Endothelial cell of umbilical vein (primary cell): ENCODE measurements around the gene SMIM27. TPM values are rescaled to one million over a fixed set of nuclear protein-coding genes. Genes with fewer than 3 reads are reported as not detected.

ENCODE experiments used
- BruUV-seq: library from RNA; stranded (reverse); fragments of 400-500 nt; replicated peaks from 2 replicates; lab custom pipeline; 2021; lab: Mats Ljungman, UMichigan
- CTCF ChIA-PET: fragments of 300-600, 350-600 bp; sonication (Branson Sonifier 250); formaldehyde crosslinking; loops from one replicate; lab custom pipeline; 2021; ENCODE audit warnings: antibody characterized with exemption, inconsistent platforms; lab: Charles Lee
- POLR2A ChIA-PET: fragments of 300-600, 350-600 bp; sonication (Branson Sonifier 250); formaldehyde crosslinking; loops from one replicate; lab custom pipeline; 2021; ENCODE audit warnings: antibody characterized with exemption, inconsistent platforms; lab: Charles Lee
- DNase-seq: peaks from one replicate; pipeline ENCODE4 v3.0.0-alpha.2; 2011; ENCODE audit warnings: low read depth, low spot score
- FAIRE-seq: peaks from 2 replicates; lab custom pipeline; 2011; peaks lifted over from hg19 to GRCh38; lab: Jason Lieb, UNC
- H2AFZ ChIP-seq: 2 replicates; pipeline ENCODE4 v1.6.0; 2012; ENCODE audit warnings: low read depth, low read length, control low read depth, inconsistent platforms
- H3K27ac ChIP-seq: 2 replicates; pipeline ENCODE4 v1.5.1; 2011; ENCODE audit warnings: low read depth, mild to moderate bottlenecking, control low read depth, low read length, moderate library complexity; ENCODE audit not compliant: insufficient read depth
- H3K27me3 ChIP-seq, 2 experiments: 2 replicates each; pipeline versions ENCODE4 v1.6.0 to v1.6.1; 2011; ENCODE audit warnings: low read length in 2 of 2, mixed read lengths in 1 of 2; ENCODE audit not compliant: control insufficient read depth in 2 of 2, insufficient read depth in 2 of 2
- H3K36me3 ChIP-seq, 2 experiments: 2 replicates in 1 of 2; 3 replicates in 1 of 2; pipeline ENCODE4 v1.5.1; 2011; ENCODE audit warnings: low read length in 2 of 2, mild to moderate bottlenecking in 1 of 2, moderate library complexity in 1 of 2; ENCODE audit not compliant: control insufficient read depth in 2 of 2, insufficient read depth in 2 of 2; ENCODE audit errors: extremely low read depth in 1 of 2
- H3K4me1 ChIP-seq: 3 replicates; pipeline ENCODE4 v1.5.1; 2011; ENCODE audit warnings: mild to moderate bottlenecking, low read length; ENCODE audit not compliant: control insufficient read depth, insufficient read depth; ENCODE audit errors: extremely low read depth
- H3K4me2 ChIP-seq: 2 replicates; pipeline ENCODE4 v1.6.1; 2011; ENCODE audit warnings: low read length, control low read depth, mixed read lengths; ENCODE audit not compliant: insufficient read depth
- H3K4me3 ChIP-seq, 3 experiments: fragments of 200-600 bp in 1 of 3; sonication (generic), shearing (Covaris generic) in 1 of 3; replicated peaks in 1 of 3; 2 replicates each; pipeline ENCODE4 v1.5.1; 2011 to 2016; ENCODE audit warnings: control low read depth in 3 of 3, low read length in 3 of 3, mild to moderate bottlenecking in 2 of 3, inconsistent platforms in 1 of 3, low read depth in 1 of 3, moderate library complexity in 1 of 3; ENCODE audit not compliant: insufficient read depth in 1 of 3
- H3K79me2 ChIP-seq: 2 replicates; pipeline ENCODE4 v1.6.0; 2012; ENCODE audit warnings: low read length, inconsistent platforms; ENCODE audit not compliant: control insufficient read depth, insufficient read depth
- H3K9ac ChIP-seq: replicated peaks from 2 replicates; pipeline ENCODE3; 2011; ENCODE audit warnings: low read length, control low read depth; ENCODE audit not compliant: insufficient read depth; ENCODE audit errors: extremely low read depth
- H3K9me1 ChIP-seq: replicated peaks from 3 replicates; pipeline ENCODE4 v1.6.0; 2011; ENCODE audit warnings: mild to moderate bottlenecking, low read length; ENCODE audit not compliant: control insufficient read depth, insufficient read depth; ENCODE audit errors: extremely low read depth
- H3K9me3 ChIP-seq: replicated peaks from 2 replicates; pipeline ENCODE4 v1.5.1; 2012; ENCODE audit warnings: low read length, inconsistent platforms; ENCODE audit not compliant: control insufficient read depth, insufficient read depth
- H4K20me1 ChIP-seq: replicated peaks from 2 replicates; pipeline ENCODE3; 2011; ENCODE audit warnings: mild to moderate bottlenecking, low read length; ENCODE audit not compliant: control insufficient read depth, insufficient read depth; ENCODE audit errors: extremely low read depth
- CTCF ChIP-seq, 2 donors: IDR thresholded peaks; 1 replicate in 1 of 2; 2 replicates in 1 of 2; pipeline ENCODE4 v1.5.1; 2011; ENCODE audit warnings: low read length in 2 of 2, mild to moderate bottlenecking in 2 of 2, moderate library complexity in 2 of 2, control low read depth in 1 of 2, inconsistent platforms in 1 of 2, low read depth in 1 of 2; ENCODE audit not compliant: insufficient read depth in 1 of 2; ENCODE audit errors: extremely low read depth in 1 of 2
- EZH2 ChIP-seq: IDR thresholded peaks from 2 replicates; pipeline ENCODE4 v1.6.1; 2012; ENCODE audit warnings: borderline replicate concordance, low read depth, mild to moderate bottlenecking, moderate library complexity, low read length, inconsistent platforms; ENCODE audit not compliant: severe bottlenecking
- FOS ChIP-seq: IDR thresholded peaks from 2 replicates; pipeline ENCODE4 v1.6.1; 2011; ENCODE audit warnings: mild to moderate bottlenecking, low read length, moderate library complexity, borderline replicate concordance; ENCODE audit not compliant: insufficient read depth
- GATA2 ChIP-seq: IDR thresholded peaks from 2 replicates; pipeline ENCODE4 v1.7.0; 2011; ENCODE audit warnings: low read depth, mild to moderate bottlenecking, moderate library complexity, mixed read lengths, low read length; ENCODE audit not compliant: insufficient read length, insufficient read depth
- JUN ChIP-seq: IDR thresholded peaks from 2 replicates; pipeline ENCODE4 v1.6.1; 2011; ENCODE audit warnings: borderline replicate concordance, low read depth; ENCODE audit not compliant: insufficient read length, insufficient read depth
- MAX ChIP-seq: IDR thresholded peaks from 2 replicates; pipeline ENCODE4 v1.6.1; 2011; ENCODE audit not compliant: insufficient read depth, insufficient read length
- MYC ChIP-seq: IDR thresholded peaks from one replicate; pipeline ENCODE4 v1.6.1; 2011; ENCODE audit warnings: mild to moderate bottlenecking, low read depth, low read length
- POLR2A ChIP-seq: IDR thresholded peaks from 2 replicates; pipeline ENCODE4 v1.6.1; 2012; ENCODE audit warnings: low read depth, mild to moderate bottlenecking, control low read depth, low read length
- POLR2AphosphoS5 ChIP-seq: IDR thresholded peaks from 2 replicates; pipeline ENCODE4 v1.6.1; 2012; ENCODE audit warnings: low read depth, mild to moderate bottlenecking, control low read depth, low read length, moderate library complexity; ENCODE audit not compliant: insufficient read depth
- dilution Hi-C: fragments of 300-500 bp; cut with MboI; formaldehyde crosslinking; loops from one replicate; pipeline ENCODE4 v1.15.0; 2019; ENCODE audit warnings: low sequenced_read_pairs; ENCODE audit not compliant: extremely low pct_ligation_motif_present
- intact Hi-C: fragments of 100-400 bp; cut with micrococcal nuclease; formaldehyde crosslinking; loops from one replicate; pipeline ENCODE4 v1.10.0; 2022
- polyA plus RNA-seq, 4 experiments: library from polyadenylated mRNA; depleted of rRNA in 3 of 4; stranded (reverse) in 3 of 4; unstranded in 1 of 4; fragments of >200 nt; gene quantifications; 2 replicates each; pipeline versions ENCODE4 v1.2.1 to v1.2.3, GENCODE V29; 2011 to 2012; ENCODE audit warnings: missing spikeins in 1 of 4
- total RNA-seq: library from RNA; stranded (reverse); gene quantifications from 2 replicates; pipeline ENCODE4 v1.2.3, GENCODE V29; 2021

SMIM27 gene
- total and polyA plus RNA-seq, 2 donors (not counting 3 experiments of a cell fraction or from before 2014, with no cell fraction given), result 3.4 to 11.5 TPM

GRCh38 chr9:32587901-32588300 lies 35.8 kb downstream of the SMIM27 start:
- intact Hi-C loops, result loop anchor here (10.0 kb wide), 2 partner anchors 117 to 217 kb away; no protein-coding TSS in a partner anchor
- Histone ChIP-seq H3K36me3 (no peaks in the 10 kb centered on the region), H3K27ac (no peak overlapping the region), H4K20me1 (no peaks in the 10 kb centered on the region), H3K4me1 (no peaks in the 10 kb centered on the region), H3K9me3 (no peaks in the 10 kb centered on the region), H3K4me2 (no peak overlapping the region), H2AFZ (no peak overlapping the region), H3K79me2 (no peaks in the 10 kb centered on the region), H3K27me3 (peaks cover 4 to 18% of the 10 kb centered on the region in 2 experiments), H3K9ac (no peak overlapping the region), H3K4me3 (no peak overlapping the region), H3K9me1 (no peaks in the 10 kb centered on the region)
- dilution Hi-C loops, result no loop called here
- FAIRE-seq (no peak), DNase-seq (no peak)
- ChIA-PET CTCF (interaction anchor here (0.7 to 20.3 kb wide), 7 partner anchors 7 to 638 kb away, joined by 3 to 1384 read pairs (median 40); no protein-coding TSS in a partner anchor), POLR2A (no interaction called here)
- BruUV-seq, result no TSS peak
- TF ChIP-seq MAX (no peak), GATA2 (no peak), FOS (no peak), JUN (no peak), CTCF (IDR thresholded peaks at IDR 0.05; ENCODE audit: extremely low read depth in 1 of 2, insufficient read depth in 1 of 2, low read depth in 1 of 2, low read length in 2 of 2) (no peak), EZH2 (no peak), POLR2AphosphoS5 (no peak), POLR2A (no peak), MYC (no peak)
